Measurements from ENCODE around the gene PAPPA2. TPM values are rescaled to one million over a fixed set of nuclear protein-coding genes. Genes with fewer than 3 reads are reported as not detected.

Gene PAPPA2
- total RNA-seq, 4 donors from 2014 or later = under 0.01 to 3.1 (median 0.45) TPM

DNA sequence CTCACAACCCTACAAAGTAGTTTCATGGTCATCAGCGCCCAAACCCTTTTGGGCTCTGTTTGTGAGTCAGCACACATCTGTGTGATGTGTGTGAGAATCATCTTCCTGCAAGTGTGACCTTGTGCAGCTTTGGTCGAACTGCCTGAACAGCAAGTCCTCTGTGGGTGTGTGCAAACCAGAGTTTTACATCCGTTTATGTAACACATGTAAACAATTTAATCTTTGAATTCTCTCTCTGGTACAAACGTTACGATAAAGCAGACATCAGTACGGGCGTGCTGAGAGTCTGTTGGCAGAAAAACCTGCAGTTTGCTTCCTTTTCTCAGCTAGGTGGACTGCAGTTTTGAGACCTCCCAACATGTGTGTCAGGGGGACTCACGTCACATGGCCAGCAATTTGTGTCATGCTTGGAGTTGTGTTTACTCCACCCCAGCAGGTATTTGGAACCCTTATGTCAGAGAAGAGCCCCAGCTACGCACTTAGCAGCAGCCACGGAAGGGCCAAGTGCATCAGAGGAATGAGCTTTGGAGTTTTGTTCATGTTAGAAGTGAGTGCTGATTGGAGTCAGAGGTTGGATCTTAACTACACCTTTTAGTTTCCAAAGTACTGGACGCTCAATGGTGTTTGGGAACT is 230.8 kb downstream of the PAPPA2 start:
- WGBS = 47% methylated on average over 11 of the region's 11 CpGs
- Histone ChIP-seq H3K4me1 (peaks cover 10 to 31% (median 17%) of the 10 kb centered on the region in 4 donors), H3K27me3 (no peaks in the 10 kb centered on the region)

GRCh38 chr1:176694713-176695112 is 231.7 kb downstream of the PAPPA2 start:
- TF ChIP-seq POLR2A (IDR thresholded peaks at IDR 0.05; ENCODE audit: low read depth) (no peak), CTCF (IDR thresholded peaks at IDR 0.05) (no peak), EP300 (IDR thresholded peaks at IDR 0.05) (no peak), POLR2AphosphoS5 (IDR thresholded peaks at IDR 0.05) (no peak)
- intact Hi-C loops (cut with DNase I) = loop anchor here (10.0 kb wide), 1 partner anchor 320 kb away; no protein-coding TSS in a partner anchor
- Histone ChIP-seq H3K27me3 (no peaks in the 10 kb centered on the region), H3K9me3 (no peaks in the 10 kb centered on the region), H3K27ac (replicated peaks in 1 of 4) (no peak overlapping the region), H3K4me1 (peaks cover 10 to 31% (median 17%) of the 10 kb centered on the region in 4 donors), H3K36me3 (no peaks in the 10 kb centered on the region), H3K4me3 (no peak overlapping the region)
- 77% methylated on average over 2 of the region's 2 CpGs for WGBS
- no peak for DNase-seq (ENCODE audit: extremely low spot score)

More for the DNA sequence above, 230.8 kb downstream of the PAPPA2 start:
- TF ChIP-seq POLR2AphosphoS5 (IDR thresholded peaks at IDR 0.05) (no peak), CTCF (IDR thresholded peaks at IDR 0.05) (no peak), EP300 (IDR thresholded peaks at IDR 0.05) (no peak), POLR2A (IDR thresholded peaks at IDR 0.05; ENCODE audit: low read depth) (no peak)
- Histone ChIP-seq H3K27ac (replicated peaks in 1 of 4) (no peak overlapping the region), H3K9me3 (no peaks in the 10 kb centered on the region), H3K36me3 (no peaks in the 10 kb centered on the region), H3K4me3 (no peak overlapping the region)
- intact Hi-C loops (cut with DNase I) = loop anchor here (2.0 to 10.0 kb wide), 2 partner anchors 131 to 319 kb away; no protein-coding TSS in a partner anchor
- no peak for DNase-seq (ENCODE audit: extremely low spot score)

DNA sequence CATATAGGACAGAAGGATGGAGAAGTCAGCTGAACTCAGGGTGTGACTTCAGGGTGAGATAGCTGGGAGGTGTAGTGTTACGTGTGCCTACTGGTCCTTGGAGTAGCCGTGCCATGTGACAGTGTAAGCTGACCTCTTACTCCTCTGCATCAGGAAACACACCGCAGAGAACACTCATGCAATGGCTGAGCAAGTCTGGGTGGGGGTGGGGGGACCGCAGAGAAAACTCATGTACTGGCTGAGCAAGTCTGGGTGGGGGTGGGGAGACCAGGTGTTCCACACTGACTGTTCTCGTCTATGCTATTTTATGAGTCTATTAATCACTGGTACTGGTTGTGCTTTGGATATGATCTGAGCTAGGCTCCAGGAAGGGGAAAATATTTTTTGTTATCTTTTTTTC is 233.1 kb downstream of the PAPPA2 start:
- Histone ChIP-seq H3K27ac (replicated peaks in 1 of 4) (no peak overlapping the region), H3K4me3 (no peak overlapping the region), H3K9me3 (no peaks in the 10 kb centered on the region), H3K36me3 (no peaks in the 10 kb centered on the region), H3K4me1 (peaks cover 10 to 31% (median 17%) of the 10 kb centered on the region in 4 donors), H3K27me3 (no peaks in the 10 kb centered on the region)
- intact Hi-C loops (cut with DNase I) = loop anchor here (10.0 kb wide), 1 partner anchor 321 kb away; no protein-coding TSS in a partner anchor
- WGBS = 70% methylated on average over 5 of the region's 5 CpGs
- DNase-seq (ENCODE audit: extremely low spot score) = no peak
- TF ChIP-seq POLR2A (IDR thresholded peaks at IDR 0.05; ENCODE audit: low read depth) (no peak), EP300 (IDR thresholded peaks at IDR 0.05) (no peak), CTCF (IDR thresholded peaks at IDR 0.05) (no peak), POLR2AphosphoS5 (IDR thresholded peaks at IDR 0.05) (no peak)

GRCh38 chr1:176696689-176697088 is 233.7 kb downstream of the PAPPA2 start:
- Histone ChIP-seq H3K27ac (replicated peaks in 1 of 4) (no peak overlapping the region), H3K4me1 (peaks cover 10 to 25% (median 17%) of the 10 kb centered on the region in 4 donors), H3K27me3 (no peaks in the 10 kb centered on the region), H3K36me3 (no peaks in the 10 kb centered on the region), H3K4me3 (no peak overlapping the region), H3K9me3 (no peaks in the 10 kb centered on the region)
- intact Hi-C loops (cut with DNase I) = loop anchor here (10.0 kb wide), 1 partner anchor 322 kb away; no protein-coding TSS in a partner anchor
- DNase-seq (ENCODE audit: extremely low spot score) = no peak
- TF ChIP-seq EP300 (IDR thresholded peaks at IDR 0.05) (no peak), POLR2A (IDR thresholded peaks at IDR 0.05; ENCODE audit: low read depth) (no peak), CTCF (IDR thresholded peaks at IDR 0.05) (no peak), POLR2AphosphoS5 (IDR thresholded peaks at IDR 0.05) (no peak)
- WGBS = 63% methylated on average over 1 of the region's 1 CpG

Measured in esophagus muscularis mucosa (tissue), 4 donors.